Measurements from ENCODE around the gene PPIL1.

Gene PPIL1

DNA sequence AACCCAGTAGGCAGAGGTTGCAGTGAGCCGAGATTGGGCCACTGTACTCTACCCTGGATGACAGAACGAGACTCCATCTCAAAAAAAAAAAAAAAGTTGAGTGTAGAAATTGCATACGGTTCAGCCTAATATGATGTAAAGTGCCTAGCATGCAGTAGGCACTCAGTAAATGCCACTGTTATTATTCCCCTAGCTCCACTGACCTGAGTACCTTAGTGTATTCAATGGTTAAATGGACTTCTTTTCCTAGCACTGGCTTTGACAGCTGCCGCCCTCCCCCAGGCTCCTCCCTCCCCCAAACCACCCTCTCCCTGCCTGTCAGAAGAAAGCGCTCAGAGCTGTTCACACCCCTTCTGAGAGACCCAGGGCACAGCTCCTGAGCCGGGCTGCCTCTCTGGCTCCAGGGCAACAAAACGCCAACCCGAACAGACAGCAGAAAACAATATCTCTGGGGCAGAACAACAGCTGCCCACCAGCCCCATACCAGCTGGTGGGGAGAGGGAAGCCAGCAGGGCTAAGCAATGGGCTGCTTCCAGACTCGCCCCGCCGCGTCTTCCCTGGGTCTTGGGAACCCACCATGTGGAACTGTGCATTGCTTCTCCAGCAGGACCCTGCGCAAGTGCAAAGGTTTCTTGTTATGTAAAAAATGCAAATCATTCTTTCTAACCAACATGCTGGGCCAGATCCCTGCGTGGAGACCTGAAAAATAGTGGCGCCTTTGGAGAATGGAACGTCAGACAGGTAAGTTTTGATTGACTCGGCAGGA, 39.8 kb downstream of the PPIL1 start:
- no peak for DNase-seq (ENCODE audit: low read depth)

GRCh38 chr6:36833182-36833789, 41.3 kb downstream of the PPIL1 start:
- no peak for DNase-seq (ENCODE audit: low read depth)

DNA sequence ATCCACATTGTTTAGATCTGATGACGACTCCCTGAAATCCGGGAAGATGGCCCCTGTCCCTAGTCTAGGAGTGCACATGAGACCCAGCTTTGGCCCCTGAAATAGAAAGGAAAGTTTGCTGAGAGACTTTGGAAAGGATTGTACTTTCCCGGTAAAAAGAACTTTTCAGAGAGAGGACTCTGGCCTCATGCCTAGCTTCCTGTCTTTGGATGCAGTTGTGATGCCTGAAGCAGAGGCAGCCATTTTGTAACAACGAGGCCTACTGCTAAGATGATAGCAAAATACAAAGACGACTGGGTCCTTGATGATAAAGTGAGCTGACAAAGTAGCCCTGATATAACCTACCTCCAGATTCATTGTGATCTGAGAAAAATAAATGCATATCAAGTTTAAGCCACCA, 42.3 kb downstream of the PPIL1 start:
- no peak for DNase-seq (ENCODE audit: low read depth)

- no peak for DNase-seq (ENCODE audit: low read depth)
Measured at GRCh38 chr6:36830577-36830976, 44.0 kb downstream of the PPIL1 start.

- DNase-seq (ENCODE audit: low read depth): no peak
Measured at GRCh38 chr6:36829919-36830544, 44.6 kb downstream of the PPIL1 start.

- peak; percentile 93 for DNase-seq (ENCODE audit: low read depth)
Measured at GRCh38 chr6:36827261-36828079, 47.1 kb downstream of the PPIL1 start.

DNA sequence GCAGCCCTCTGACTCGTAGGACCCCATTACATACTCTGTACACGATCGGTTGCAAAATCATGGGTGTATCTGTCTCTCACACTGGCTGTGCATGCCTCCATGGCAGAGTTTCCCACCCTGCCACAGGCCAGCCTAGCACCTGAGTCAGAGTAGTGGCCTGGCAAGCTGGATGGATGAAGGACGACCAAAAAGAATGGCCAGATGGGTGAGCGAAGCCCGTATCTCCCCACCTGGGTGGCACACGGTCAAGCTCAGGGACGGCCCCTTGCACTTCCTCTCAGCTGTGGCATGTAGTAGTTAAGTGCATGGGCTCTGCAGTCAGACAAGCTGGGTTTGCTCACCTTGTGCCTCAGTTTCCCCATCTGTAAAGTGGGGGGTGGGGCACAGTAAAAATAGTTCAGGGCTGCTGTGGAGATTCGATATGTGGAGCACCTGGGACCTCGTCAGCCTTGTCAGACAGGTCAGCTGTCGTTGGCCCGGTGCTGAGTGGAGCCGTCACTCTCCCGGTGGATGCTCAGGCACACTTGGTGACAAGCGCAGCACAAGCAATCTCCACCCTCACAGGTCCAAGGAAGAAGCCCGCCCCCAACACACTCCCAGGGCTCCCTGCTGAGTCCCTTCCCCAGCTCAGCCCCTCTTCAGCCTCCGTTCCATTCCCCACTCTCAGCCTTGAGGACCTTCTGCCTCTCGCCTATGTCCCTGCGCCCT, 47.9 kb downstream of the PPIL1 start:
- DNase-seq (ENCODE audit: low read depth): peak; percentile 38

GRCh38 chr6:36825994-36826393, 48.6 kb downstream of the PPIL1 start:
- DNase-seq (ENCODE audit: low read depth): no peak

DNA sequence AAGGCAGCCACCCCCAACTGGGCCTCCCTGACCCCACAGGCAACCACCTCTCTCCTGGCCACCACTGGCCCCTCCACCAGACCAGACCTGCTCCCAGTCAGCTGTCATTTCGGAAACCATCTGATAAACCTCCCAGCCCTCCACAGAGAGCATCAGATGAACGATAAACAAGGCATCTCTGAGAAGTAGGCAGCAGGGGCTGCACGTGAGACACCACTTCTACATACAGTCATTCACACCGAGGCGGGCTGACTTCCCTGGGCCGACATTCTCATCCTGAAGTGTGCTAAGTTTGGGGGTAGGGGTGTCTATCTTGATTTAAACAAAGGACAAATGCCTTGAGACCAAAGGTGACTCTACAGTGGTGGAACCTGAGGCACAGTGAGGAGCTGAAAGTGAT, 49.2 kb downstream of the PPIL1 start:
- no peak for DNase-seq (ENCODE audit: low read depth)

DNA sequence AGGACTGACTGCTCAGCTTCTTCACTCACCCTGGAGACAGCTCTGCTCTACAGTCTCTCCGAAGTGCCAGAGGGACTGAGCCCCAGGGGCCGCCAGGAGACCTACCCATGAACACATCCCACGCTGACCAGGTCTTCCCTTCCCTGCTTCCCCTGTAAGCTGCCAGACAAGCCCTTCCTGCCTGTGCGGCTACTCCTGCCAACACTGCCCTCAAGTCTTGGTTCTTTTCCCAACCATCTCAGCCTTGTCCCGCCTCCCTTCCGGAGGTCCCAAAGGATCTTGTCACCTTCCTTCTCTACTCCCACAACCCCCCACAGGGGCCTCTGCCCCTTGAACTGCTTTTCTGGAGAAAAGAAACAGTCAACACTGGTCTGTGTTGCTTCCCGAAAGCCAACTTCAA, 50.4 kb downstream of the PPIL1 start:
- no peak for DNase-seq (ENCODE audit: low read depth)

DNA sequence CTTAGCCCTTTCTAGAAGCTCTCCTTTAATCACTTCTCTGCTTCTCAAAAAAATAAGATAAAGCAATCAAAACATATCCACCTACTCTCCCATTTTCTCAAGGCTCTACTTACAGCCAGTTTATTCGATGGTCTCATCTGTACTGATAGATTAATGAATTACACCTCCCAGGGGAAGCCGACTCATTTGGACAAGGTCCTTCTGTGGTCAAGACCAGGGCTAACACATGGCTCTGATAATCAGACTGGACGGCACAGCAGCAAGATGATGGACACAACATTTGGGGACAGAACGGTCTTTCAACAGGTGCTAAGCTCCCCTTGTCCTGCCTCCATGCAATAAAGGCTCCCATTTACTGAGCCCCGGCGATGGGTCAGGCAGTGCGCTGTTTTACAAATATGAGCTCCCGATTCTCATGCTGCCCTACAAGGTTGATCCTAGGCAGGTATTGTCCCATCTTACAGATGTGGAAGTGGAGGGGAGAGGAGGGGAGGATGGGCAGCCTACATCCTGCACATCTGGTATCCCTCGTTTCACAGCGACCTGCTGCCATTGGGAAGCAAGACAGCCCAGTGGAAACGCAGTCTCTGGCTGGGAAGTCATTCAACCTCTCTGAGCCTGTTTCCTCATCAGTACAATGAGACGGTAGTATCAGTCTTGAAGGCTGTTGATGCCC, 51.0 kb downstream of the PPIL1 start:
- DNase-seq (ENCODE audit: low read depth): no peak

DNA sequence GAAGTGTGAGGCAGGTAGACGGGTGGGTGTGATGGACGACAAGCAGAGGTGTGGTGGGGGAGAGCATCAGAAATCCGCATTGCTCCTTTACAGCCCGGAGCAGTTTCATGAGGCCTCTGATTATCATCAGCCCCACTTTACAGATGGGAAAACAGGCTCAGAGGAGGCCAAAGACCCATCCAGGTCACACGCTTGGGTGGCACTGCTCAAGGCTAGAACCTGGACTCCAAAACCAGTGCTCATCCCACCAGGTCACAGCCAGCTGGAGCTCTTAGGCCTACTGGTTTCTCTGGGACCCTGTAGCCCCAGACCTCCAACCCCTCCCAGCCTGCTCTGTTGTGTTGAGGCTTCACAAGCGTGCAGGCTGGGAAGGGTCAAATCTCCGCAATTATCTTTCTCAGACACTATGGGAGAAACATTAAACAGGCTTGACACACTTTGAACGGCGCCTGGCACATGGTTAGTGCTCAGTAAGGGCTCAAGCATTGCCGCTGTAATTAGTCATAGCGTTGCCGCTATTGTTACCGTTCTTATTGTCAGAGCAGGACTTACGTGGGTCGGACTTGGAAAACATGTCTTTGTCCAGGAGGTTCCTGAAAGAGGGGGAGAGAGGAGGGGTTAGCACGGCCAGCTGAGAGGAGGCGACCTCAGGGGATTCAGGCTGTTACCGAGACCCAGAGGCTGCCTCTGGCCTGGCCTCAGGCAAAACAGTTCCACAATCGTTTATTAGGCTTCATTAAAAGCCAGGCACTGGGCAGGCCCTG, 51.9 kb downstream of the PPIL1 start:
- no peak for DNase-seq (ENCODE audit: low read depth)

DNA sequence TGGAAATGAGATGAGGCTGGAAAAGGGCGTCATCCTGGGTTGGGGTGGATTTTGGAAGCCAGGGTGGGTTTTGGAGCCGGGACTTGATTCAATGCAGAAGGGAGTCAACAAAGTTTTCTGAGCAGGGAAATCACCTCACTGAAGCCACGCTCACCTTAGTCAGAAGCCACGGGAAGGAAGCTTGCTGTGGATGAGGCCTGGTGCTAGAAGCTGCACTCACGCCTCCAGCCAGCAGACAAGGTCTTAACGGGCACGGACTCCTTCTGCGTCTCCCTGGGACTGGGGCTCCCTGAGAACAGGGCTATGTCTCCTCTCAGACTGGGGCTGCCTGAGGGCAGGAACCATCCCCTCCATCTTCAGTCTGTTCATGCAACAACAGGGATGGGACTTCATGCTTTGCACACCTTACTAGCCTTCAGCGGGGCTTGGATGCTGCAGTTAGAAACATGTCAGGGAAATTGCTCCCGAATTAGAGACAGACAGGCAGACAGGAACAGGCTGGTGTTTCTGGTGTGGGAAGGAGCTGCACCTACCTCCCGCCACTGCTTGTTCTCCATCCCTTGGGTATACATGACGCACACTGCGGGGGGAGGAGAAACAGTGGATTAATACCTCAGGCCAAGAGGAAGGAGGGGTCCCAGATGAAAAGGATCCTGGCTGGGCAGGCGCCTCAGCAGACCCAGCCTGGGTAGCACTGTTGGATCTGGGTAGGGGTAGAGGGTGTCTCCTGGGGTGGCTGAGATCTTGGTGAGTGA, 52.8 kb downstream of the PPIL1 start:
- no peak for DNase-seq (ENCODE audit: low read depth)

GRCh38 chr6:36820700-36821580, 53.7 kb downstream of the PPIL1 start:
- peak; percentile 62 for DNase-seq (ENCODE audit: low read depth)

DNA sequence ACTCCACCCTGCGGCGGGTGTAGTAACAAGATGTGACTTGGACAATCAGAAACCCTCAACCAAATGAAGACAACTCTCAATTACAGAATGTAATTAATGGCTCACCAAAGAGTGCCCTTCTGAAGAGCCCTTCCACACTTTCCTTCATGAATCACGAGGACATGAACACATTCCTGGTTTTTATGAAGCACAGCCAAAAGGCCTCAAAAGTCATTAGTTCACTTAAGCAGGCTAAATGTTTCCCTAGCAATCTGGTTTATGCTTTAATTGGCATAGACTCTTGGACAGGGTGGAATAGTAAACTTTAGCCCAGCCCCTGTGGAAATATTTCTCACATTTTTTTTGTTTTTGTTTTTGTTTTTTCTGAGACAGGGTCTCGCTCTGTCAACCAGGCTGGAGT, 55.8 kb downstream of the PPIL1 start:
- DNase-seq (ENCODE audit: low read depth): no peak

GRCh38 chr6:36817847-36818246, 56.8 kb downstream of the PPIL1 start:
- DNase-seq (ENCODE audit: low read depth): no peak

- no peak for DNase-seq (ENCODE audit: low read depth)
Measured at GRCh38 chr6:36817176-36817817, 57.3 kb downstream of the PPIL1 start.

Measured in amniotic epithelial cell (primary cell).